Stomach (tissue), 9 donors: ENCODE data around the gene TREX2. TPM values are rescaled to one million over a fixed set of nuclear protein-coding genes. Genes with fewer than 3 reads are reported as not detected.

ENCODE experiments used
- DNase-seq, 2 donors: peaks; one replicate each; pipeline versions ENCODE4 v3.0.0 to v3.0.0-alpha.2; 2013 to 2019
- H3K27ac ChIP-seq, 5 donors: fragments of 200-600 bp in 4 of 5; sonication (generic) in 4 of 5; one replicate each; pipeline ENCODE4 v1.5.1; 2013 to 2019; ENCODE audit warnings: mild to moderate bottlenecking in 1 of 5, moderate library complexity in 1 of 5
- H3K27me3 ChIP-seq, 3 donors: fragments of 200-600 bp; sonication (generic); one replicate each; pipeline ENCODE4 v1.5.1; 2017 to 2019; ENCODE audit warnings: mixed run types in 1 of 3
- H3K36me3 ChIP-seq, 4 donors: fragments of 200-600 bp; sonication (generic); 1 replicate in 3 of 4; 2 replicates in 1 of 4; pipeline ENCODE4 v1.5.1; 2016 to 2019
- H3K4me1 ChIP-seq, 4 donors: fragments of 200-600 bp; sonication (generic); one replicate each; pipeline ENCODE4 v1.5.1; 2016 to 2019
- H3K4me3 ChIP-seq, 4 donors: fragments of 200-600 bp; sonication (generic) in 3 of 4; one replicate each; pipeline ENCODE4 v1.5.1; 2016 to 2019; ENCODE audit warnings: mild to moderate bottlenecking in 1 of 4
- H3K9me3 ChIP-seq, 4 donors: fragments of 200-600 bp; sonication (generic); one replicate each; pipeline ENCODE4 v1.5.1; 2016 to 2019
- CTCF ChIP-seq, 7 experiments: fragments of 450-650 bp in 4 of 7; fragments of 200-600 bp in 3 of 7; sonication (generic) in 3 of 7; IDR thresholded peaks; one replicate each; pipeline ENCODE4 v1.5.1; 2016 to 2019; ENCODE audit warnings: antibody characterized with exemption in 7 of 7, control low read depth in 2 of 7, mild to moderate bottlenecking in 1 of 7
- EP300 ChIP-seq: sonication (generic); formaldehyde crosslinking; IDR thresholded peaks from one replicate; pipeline ENCODE4 v1.6.1; 2017; ENCODE audit warnings: antibody characterized with exemption
- POLR2A ChIP-seq, 4 donors: fragments of 450-650 bp; IDR thresholded peaks; one replicate each; pipeline ENCODE4 v1.6.1; 2016; ENCODE audit warnings: antibody characterized with exemption in 4 of 4, control low read depth in 2 of 4, mild to moderate bottlenecking in 1 of 4, moderate library complexity in 1 of 4
- POLR2AphosphoS5 ChIP-seq, 3 donors: sonication (generic); formaldehyde crosslinking; IDR thresholded peaks; one replicate each; pipeline ENCODE4 v1.6.1; 2016; ENCODE audit warnings: antibody characterized with exemption in 3 of 3
- WGBS, 5 donors: extraction: QIAGEN DNeasy Blood & Tissue Kit in 3 of 5; methylation state at CpG; one replicate each; pipeline versions ENCODE4 v1.1.5 to v1.1.7; 2013 to 2018; 5-methylcytosine and 5-hydroxymethylcytosine counted together
- intact Hi-C: fragments of 100-400 bp; cut with DNase I; formaldehyde crosslinking; loops from one replicate; pipeline ENCODE4 v1.15.1; 2023; ENCODE audit warnings: low total_unique reads
- polyA plus RNA-seq, 3 donors: library from polyadenylated mRNA; stranded (reverse); fragments of 200-250 nt; gene quantifications; one replicate each; pipeline ENCODE4 v1.2.3, GENCODE V29; 2013
- total RNA-seq, 5 donors: library from RNA; depleted of rRNA; stranded (reverse); fragments of >200 nt; gene quantifications; one replicate each; pipeline versions ENCODE4 v1.1.0 to v1.2.3, GENCODE V29; 2014 to 2016
- donor health status: healthy with polysubstance abuse.
- donor health status: Bipolar disorder and iron deficiency.
- donor health status: healthy.

Gene TREX2
- total and polyA plus RNA-seq, 8 donors, result 0.62 to 13.3 (median 2.2) TPM; not detected in 3

DNA sequence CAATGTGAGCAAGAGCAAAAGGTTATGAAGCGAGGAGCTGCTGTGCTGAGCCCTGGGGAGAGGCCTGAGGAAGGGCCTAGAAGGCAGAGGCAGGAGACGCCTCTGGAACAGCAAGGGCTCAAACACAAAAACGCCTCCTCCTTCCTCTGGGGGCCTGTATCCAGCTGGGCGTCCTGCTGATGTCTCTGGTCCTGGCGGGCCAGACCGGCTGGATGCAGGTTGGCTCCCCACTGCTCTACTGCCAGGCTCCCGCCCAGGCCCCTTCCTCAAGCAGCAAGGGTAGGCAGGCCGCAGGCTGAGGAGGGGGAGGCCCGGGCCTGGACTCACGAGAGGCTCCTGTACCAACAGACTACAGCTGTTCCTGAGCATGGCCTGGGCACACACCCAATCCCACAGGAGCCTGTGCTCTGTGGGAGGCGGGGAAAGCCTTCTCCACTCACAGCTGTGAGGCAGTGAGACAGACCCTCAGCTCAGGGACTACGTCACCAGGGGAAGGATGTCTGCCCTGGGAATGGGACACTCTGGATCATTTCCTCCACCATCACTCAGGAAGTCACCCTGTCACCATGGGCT, 22.2 kb upstream of the TREX2 start:
- no peak overlapping the region for H3K27ac ChIP-seq

GRCh38 chrX:153465691-153466380, 20.0 kb upstream of the TREX2 start:
- H3K27me3 ChIP-seq, result no peaks in the 10 kb centered on the region
- H3K36me3 ChIP-seq, result peaks cover 0 to 45% (median 25%) of the 10 kb centered on the region in 4 donors
- peaks cover 0 to 15% (median 11%) of the 10 kb centered on the region in 4 donors for H3K4me1 ChIP-seq
- TF ChIP-seq POLR2A (IDR thresholded peaks at IDR 0.05) (no peak), EP300 (no peak), POLR2AphosphoS5 (IDR thresholded peaks at IDR 0.05) (no peak)
- WGBS, 5 donors, result 85 to 91% (median 88%) methylated on average over 14 to 19 of the region's 19 CpGs
- H3K9me3 ChIP-seq, result peaks cover 0 to 4% (median 0%) of the 10 kb centered on the region in 4 donors
- H3K27ac ChIP-seq, result no peak overlapping the region
- no peak for DNase-seq
- intact Hi-C loops, result no loop called here
- no peak overlapping the region for H3K4me3 ChIP-seq

More for the DNA sequence above, 22.2 kb upstream of the TREX2 start:
- TF ChIP-seq EP300 (no peak), POLR2AphosphoS5 (IDR thresholded peaks at IDR 0.05) (no peak), POLR2A (IDR thresholded peaks at IDR 0.05) (no peak)
- Histone ChIP-seq H3K27me3 (no peaks in the 10 kb centered on the region), H3K36me3 (peaks cover 0 to 26% (median 6%) of the 10 kb centered on the region in 4 donors), H3K9me3 (no peaks in the 10 kb centered on the region), H3K4me1 (peaks cover 0 to 22% (median 11%) of the 10 kb centered on the region in 4 donors), H3K4me3 (no peak overlapping the region)
- 67 to 87% (median 74%) methylated on average over 3 to 12 of the region's 12 CpGs for WGBS, 5 donors
- intact Hi-C loops, result no loop called here
- DNase-seq, result peak in 1 of 2 donors; percentile 56

DNA sequence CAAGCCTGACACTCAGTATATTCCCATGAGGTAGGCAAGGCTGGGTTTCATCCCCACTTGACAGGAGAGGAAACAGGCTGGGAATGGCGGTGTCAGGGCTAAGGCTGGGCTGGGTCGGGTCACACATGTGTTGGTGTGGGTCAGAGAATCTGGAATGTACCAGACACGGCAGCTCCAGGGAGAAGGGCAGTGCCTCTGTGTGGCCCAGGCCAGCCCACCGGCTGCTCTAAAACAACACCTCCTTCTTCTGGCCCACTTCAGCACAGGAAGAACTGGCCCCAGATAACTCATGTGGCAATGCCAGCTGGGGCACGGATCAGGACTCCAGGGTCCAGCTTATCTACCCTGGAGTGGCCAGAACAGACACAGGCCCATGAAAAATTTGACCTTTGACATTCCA, 18.3 kb upstream of the TREX2 start:
- DNase-seq, result no peak
- no peak for TF ChIP-seq POLR2AphosphoS5 (IDR thresholded peaks at IDR 0.05)
- TF ChIP-seq POLR2A (IDR thresholded peaks at IDR 0.05), result no peak
- no peak for TF ChIP-seq CTCF (IDR thresholded peaks at IDR 0.05)
- no peak for TF ChIP-seq EP300
- WGBS, 5 donors, result 74 to 100% (median 86%) methylated on average over 3 to 5 of the region's 5 CpGs
- Histone ChIP-seq H3K36me3 (peaks cover 0 to 45% (median 26%) of the 10 kb centered on the region in 4 donors), H3K27ac (no peak overlapping the region), H3K27me3 (no peaks in the 10 kb centered on the region), H3K4me3 (no peak overlapping the region), H3K9me3 (peaks cover 0 to 4% (median 0%) of the 10 kb centered on the region in 4 donors), H3K4me1 (peaks cover 0 to 7% (median 4%) of the 10 kb centered on the region in 4 donors)
- intact Hi-C loops, result no loop called here

DNA sequence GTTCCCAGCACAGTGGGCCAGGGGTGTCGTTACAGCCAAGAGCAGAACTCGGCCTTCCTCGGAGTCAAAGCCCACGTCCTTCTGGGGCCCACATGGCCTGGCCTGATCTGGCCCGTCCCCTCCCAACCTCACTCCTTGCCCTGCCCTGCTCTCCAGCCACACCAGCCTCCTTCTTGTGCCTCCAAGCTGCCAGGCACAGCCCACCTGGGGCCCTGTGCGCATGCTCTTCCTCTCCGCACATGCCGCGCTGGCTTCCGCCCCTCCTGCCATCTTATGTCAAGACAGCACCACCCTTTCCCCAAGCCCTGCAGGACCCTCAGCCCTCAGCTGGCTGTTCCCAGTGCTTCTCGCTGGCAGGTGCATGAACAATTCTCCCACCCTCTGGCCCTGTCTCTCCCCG, 17.7 kb upstream of the TREX2 start:
- Histone ChIP-seq H3K4me3 (no peak overlapping the region), H3K36me3 (peaks cover 0 to 46% (median 25%) of the 10 kb centered on the region in 4 donors), H3K9me3 (peaks cover 0 to 4% (median 0%) of the 10 kb centered on the region in 4 donors), H3K27me3 (peaks cover 0 to 2% (median 0%) of the 10 kb centered on the region in 3 donors), H3K4me1 (peaks cover 0 to 2% (median under 1%) of the 10 kb centered on the region in 4 donors), H3K27ac (no peak overlapping the region)
- intact Hi-C loops, result no loop called here
- WGBS, 5 donors, result 70 to 96% (median 95%) methylated on average over 4 to 12 of the region's 12 CpGs
- no peak for DNase-seq
- TF ChIP-seq POLR2AphosphoS5 (IDR thresholded peaks at IDR 0.05) (no peak), POLR2A (IDR thresholded peaks at IDR 0.05) (no peak), CTCF (IDR thresholded peaks at IDR 0.05) (no peak), EP300 (no peak)

GRCh38 chrX:153463031-153463430, 17.2 kb upstream of the TREX2 start:
- WGBS, 5 donors, result 81 to 95% (median 92%) methylated on average over 5 to 6 of the region's 6 CpGs
- Histone ChIP-seq H3K27ac (no peak overlapping the region), H3K9me3 (peaks cover 0 to 4% (median 0%) of the 10 kb centered on the region in 4 donors), H3K4me3 (no peak overlapping the region), H3K27me3 (peaks cover 0 to 4% (median 0%) of the 10 kb centered on the region in 3 donors), H3K4me1 (no peaks in the 10 kb centered on the region), H3K36me3 (peaks cover 0 to 46% (median 24%) of the 10 kb centered on the region in 4 donors)
- TF ChIP-seq POLR2AphosphoS5 (IDR thresholded peaks at IDR 0.05) (no peak), EP300 (no peak), CTCF (IDR thresholded peaks at IDR 0.05) (no peak), POLR2A (IDR thresholded peaks at IDR 0.05) (no peak)
- no peak for DNase-seq
- intact Hi-C loops, result no loop called here
